HepG2 (cell line): ENCODE results near the gene SH3GL1. TPM values are rescaled to one million over a fixed set of nuclear protein-coding genes. Genes with fewer than 3 reads are reported as not detected.

Source experiments
- ATAC-seq: fragments of 200-7000 bp; cut with Tn5 transposase; 3 replicates; pipeline ENCODE4 v1.9.1; 2020; ENCODE audit warnings: mild to moderate bottlenecking, moderate library complexity
- BruUV-seq: library from RNA; stranded (reverse); fragments of 400-500 nt; replicated peaks from 2 replicates; lab custom pipeline; 2021; lab: Mats Ljungman, UMichigan
- CTCF ChIA-PET: fragments of 300-600 bp; formaldehyde crosslinking; extraction: SDS; loops from one replicate; lab custom pipeline; 2021; ENCODE audit warnings: low total read pairs, inconsistent platforms, low intra/inter-chr PET ratio; lab: Yijun Ruan, JAX
- POLR2A ChIA-PET: fragments of 350-600 bp; sonication (Branson Sonifier 250); formaldehyde crosslinking; loops from one replicate; lab custom pipeline; 2020; ENCODE audit warnings: antibody characterized with exemption, inconsistent platforms; lab: Yijun Ruan, JAX
- DNase-seq: peaks from one replicate; pipeline ENCODE4 v3.0.0-alpha.2; 2015; ENCODE audit warnings: low spot score
- FAIRE-seq: peaks from 3 replicates; lab custom pipeline; 2011; peaks lifted over from hg19 to GRCh38; lab: Jason Lieb, UNC
- H2AFZ ChIP-seq: one replicate; pipeline ENCODE4 v1.6.1; 2011; ENCODE audit warnings: low read length, inconsistent platforms
- H3K27ac ChIP-seq: fragments of 300-600 bp; 3 replicates; pipeline ENCODE4 v1.8.0; 2011; ENCODE audit warnings: mixed run types, mild to moderate bottlenecking, mixed read lengths, low read length, inconsistent platforms; ENCODE audit not compliant: insufficient read depth; ENCODE audit errors: extremely low read length
- H3K27me3 ChIP-seq, 2 experiments: fragments of 200-600 bp in 1 of 2; 2 replicates in 1 of 2; 3 replicates in 1 of 2; pipeline versions ENCODE4 v1.6.0 to v1.8.0; 2011; ENCODE audit warnings: low read length in 2 of 2, mild to moderate bottlenecking in 2 of 2, moderate library complexity in 2 of 2, inconsistent platforms in 1 of 2; ENCODE audit not compliant: insufficient read depth in 2 of 2, control insufficient read depth in 1 of 2
- H3K36me3 ChIP-seq, 2 experiments: fragments of 200-600 bp in 1 of 2; replicated peaks in 1 of 2; 2 replicates in 1 of 2; 3 replicates in 1 of 2; pipeline versions ENCODE4 v1.5.1 to v1.8.0; 2011; ENCODE audit warnings: low read length in 2 of 2, inconsistent platforms in 1 of 2; ENCODE audit not compliant: insufficient read depth in 2 of 2, control insufficient read depth in 1 of 2
- H3K4me1 ChIP-seq: 2 replicates; pipeline ENCODE4 v1.5.1; 2012; ENCODE audit warnings: low read length, inconsistent platforms; ENCODE audit not compliant: insufficient read depth
- H3K4me2 ChIP-seq: 2 replicates; pipeline ENCODE4 v1.6.0; 2011; ENCODE audit warnings: low read depth, low read length, inconsistent platforms
- H3K4me3 ChIP-seq, 3 experiments: fragments of 200-600 bp in 1 of 3; sonication (generic), shearing (Covaris generic) in 1 of 3; replicated peaks in 1 of 3; 2 replicates each; pipeline ENCODE4 v1.5.1; 2011 to 2016; ENCODE audit warnings: low read length in 3 of 3, inconsistent platforms in 2 of 3, low read depth in 2 of 3, mild to moderate bottlenecking in 2 of 3, control low read depth in 1 of 3, mixed read lengths in 1 of 3; ENCODE audit not compliant: insufficient read depth in 1 of 3
- H3K79me2 ChIP-seq: one replicate; pipeline ENCODE4 v1.6.1; 2011; ENCODE audit warnings: low read length, inconsistent platforms; ENCODE audit not compliant: insufficient read depth
- H3K9ac ChIP-seq: 2 replicates; pipeline ENCODE4 v1.6.0; 2011; ENCODE audit warnings: mild to moderate bottlenecking, low read depth, low read length, inconsistent platforms; ENCODE audit not compliant: insufficient read depth
- H3K9me3 ChIP-seq: 2 replicates; pipeline ENCODE4 v1.5.1; 2012; ENCODE audit warnings: mild to moderate bottlenecking, low read length
- H4K20me1 ChIP-seq: 2 replicates; pipeline ENCODE4 v1.6.0; 2011; ENCODE audit warnings: inconsistent platforms, mild to moderate bottlenecking, low read length, moderate library complexity; ENCODE audit not compliant: insufficient read depth
- FIP1L1 ChIP-seq: fragments of 200-400 bp; formaldehyde crosslinking; IDR thresholded peaks from 2 replicates; pipeline ENCODE4 v1.6.1; 2018; ENCODE audit warnings: low read depth, mild to moderate bottlenecking, low read length, moderate library complexity, borderline replicate concordance; ENCODE audit not compliant: insufficient read depth
- HNRNPL ChIP-seq: fragments of 200-400 bp; formaldehyde crosslinking; IDR thresholded peaks from 2 replicates; pipeline ENCODE4 v1.6.1; 2017; ENCODE audit warnings: mild to moderate bottlenecking, low read depth, low read length
- WGBS: methylation state at CpG from one replicate; pipeline ENCODE4 v1.1.6; 2017; ENCODE audit warnings: low lambda C conversion rate; 5-methylcytosine and 5-hydroxymethylcytosine counted together
- in situ Hi-C: cut with HindIII; loops from 2 replicates; pipeline ENCODE4 v1.10.0; 2017; ENCODE audit warnings: low pct_unique_long_range_greater_than_20kb; ENCODE audit not compliant: extremely low pct_ligation_motif_present
- intact Hi-C: fragments of 100-400 bp; cut with micrococcal nuclease; formaldehyde crosslinking; loops from one replicate; pipeline ENCODE4 v1.10.0; 2022; ENCODE audit not compliant: unreplicated experiment
- polyA plus RNA-seq, 8 experiments: library from polyadenylated mRNA; depleted of rRNA in 3 of 8; stranded (reverse) in 7 of 8; unstranded in 1 of 8; fragments of >200 nt; fragmentation: Illumina TruSeq in 4 of 8; extraction: Trizol in 4 of 8; gene quantifications; 2 replicates each; pipeline versions ENCODE4 v1.2.1 to v1.2.3, GENCODE V29; 2011 to 2016; ENCODE audit warnings: low read depth in 4 of 8, missing spikeins in 1 of 8, mixed read lengths in 1 of 8; ENCODE audit not compliant: insufficient read depth in 1 of 8
- total RNA-seq, 5 experiments: library from RNA; depleted of rRNA; stranded (reverse); fragments of >200 nt; fragmentation: Illumina TruSeq; extraction: Trizol; gene quantifications; 2 replicates each; pipeline ENCODE4 v1.2.3, GENCODE V29; 2016; ENCODE audit warnings: low read depth in 1 of 5
- TF ChIP-seq, protein P1 (sequence below): sonication (generic); formaldehyde crosslinking; IDR thresholded peaks from 2 replicates; pipeline ENCODE4 v1.8.1; 2023; ENCODE audit warnings: mild to moderate bottlenecking, missing genetic modification reagents, borderline replicate concordance

Gene SH3GL1
- total and polyA plus RNA-seq, 2 of the 13 experiments (the other 11 are each of a cell fraction or from before 2014, with no cell fraction given): 33.0 to 45.1 TPM

DNA sequence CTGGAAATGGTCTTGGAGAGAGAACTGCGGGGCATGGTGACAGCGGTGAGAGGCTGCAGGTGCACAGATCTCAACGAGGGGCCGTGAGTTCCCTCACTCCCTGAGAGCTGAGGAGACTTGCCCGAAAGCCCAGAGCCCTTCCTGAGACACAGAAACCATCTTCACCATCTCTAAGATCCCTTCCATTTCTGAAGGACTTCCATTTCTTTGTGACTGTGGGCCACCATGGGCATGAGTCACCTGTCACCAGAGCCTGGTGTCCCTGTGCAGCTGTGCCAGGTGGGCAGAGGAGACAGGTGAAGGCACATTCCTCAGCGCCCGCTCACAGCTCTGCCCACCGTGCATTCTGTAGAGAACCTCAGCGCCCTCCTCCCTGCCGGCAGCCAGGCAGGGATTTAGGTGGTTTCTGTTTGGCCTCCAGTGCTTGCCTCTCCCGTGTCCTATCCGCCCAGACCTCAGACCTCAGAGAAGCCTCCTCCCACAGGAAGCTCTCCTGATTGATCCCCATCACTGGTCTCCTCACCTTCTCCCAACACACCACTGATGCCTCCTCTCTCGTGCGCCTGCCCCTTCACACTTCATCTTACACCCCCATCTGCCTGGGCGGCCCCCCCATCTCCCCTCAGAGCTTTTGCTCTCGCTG, 24.2 kb downstream of the SH3GL1 start:
- H3K9me3 ChIP-seq: no peaks in the 10 kb centered on the region
- no peak for ATAC-seq
- peak overlapping the region; percentile 64 for H3K4me2 ChIP-seq
- CTCF ChIA-PET: interaction anchor here (3.1 kb wide), 1 partner anchor 25 kb away, joined by 27 read pairs; the partner anchor contains the start of genes CHAF1A and SH3GL1
- WGBS: 89% methylated on average over 8 of the region's 16 CpGs
- POLR2A ChIA-PET: interaction anchor here (0.9 to 4.8 kb wide), 13 partner anchors 9 to 109 kb away, joined by 3 to 64 read pairs (median 9); partner anchors contain the start of genes CHAF1A, HDGFL2 and MPND
- BruUV-seq: no TSS peak
- peak overlapping the region; percentile 84 for H3K27ac ChIP-seq
- H4K20me1 ChIP-seq: peaks cover 6% of the 10 kb centered on the region; the same call in 1 of the 2 replicates
- H3K9ac ChIP-seq: no peak overlapping the region
- H3K36me3 ChIP-seq: peaks cover 4 to 26% of the 10 kb centered on the region in 2 experiments; a peak in 4 of 5 replicates
- in situ Hi-C loops: no loop called here
- H2AFZ ChIP-seq: no peak overlapping the region
- TF ChIP-seq FIP1L1: 0 out of 2 replicates have a peak, but pooled peaks have one; percentile 1
- TF ChIP-seq, protein P1, sequence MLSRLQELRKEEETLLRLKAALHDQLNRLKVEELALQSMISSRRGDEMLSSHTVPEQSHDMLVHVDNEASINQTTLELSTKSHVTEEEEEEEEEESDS (CRISPR knock-in tag): no peak
- TF ChIP-seq HNRNPL: 0 out of 2 replicates have a peak, but pooled peaks have one; percentile 46
- no peaks in the 10 kb centered on the region for H3K27me3 ChIP-seq
- intact Hi-C loops: no loop called here
- H3K4me3 ChIP-seq: no peak overlapping the region; a peak in 1 of 6 replicates
- FAIRE-seq: no peak
- no peak for DNase-seq
- H3K4me1 ChIP-seq: peaks cover 42% of the 10 kb centered on the region
- H3K79me2 ChIP-seq: peaks cover 71% of the 10 kb centered on the region
